HCT116 (cell line): ENCODE results near the gene CD70. TPM values are rescaled to one million over a fixed set of nuclear protein-coding genes. Genes with fewer than 3 reads are reported as not detected.

Experiments
- ATAC-seq: fragments of 200-7000 bp; cut with Tn5 transposase; 2 replicates; pipeline ENCODE4 v1.9.1; 2020; ENCODE audit warnings: mild to moderate bottlenecking, moderate library complexity
- BruUV-seq: library from RNA; stranded (reverse); fragments of 400-500 nt; replicated peaks from 2 replicates; lab custom pipeline; 2021; lab: Mats Ljungman, UMichigan
- CTCF ChIA-PET: fragments of 300-600 bp; sonication (Branson Sonifier 250); formaldehyde crosslinking; loops from one replicate; lab custom pipeline; 2021; ENCODE audit warnings: antibody characterized with exemption; lab: Charles Lee
- POLR2A ChIA-PET: fragments of 300-600, 350-600 bp; sonication (Branson Sonifier 250); formaldehyde crosslinking; loops from one replicate; lab custom pipeline; 2021; ENCODE audit warnings: antibody characterized with exemption; lab: Charles Lee
- RAD21 ChIA-PET, 2 experiments: fragments of 300-600 bp; sonication (Branson Sonifier 250); formaldehyde crosslinking; loops; one replicate each; lab custom pipeline; 2023; ENCODE audit warnings: low total read pairs in 2 of 2; ENCODE audit not compliant: uncharacterized antibody in 2 of 2, unreplicated experiment in 2 of 2, low non-redundant PET in 1 of 2; lab: Charles Lee
- DNase-seq: peaks from one replicate; pipeline ENCODE4 v3.0.0-alpha.2; 2010; ENCODE audit warnings: low read depth, low spot score
- H2AFZ ChIP-seq: fragments of 200-600 bp; shearing (Covaris generic), sonication (generic); 2 replicates; pipeline ENCODE4 v1.6.1; 2017; ENCODE audit warnings: low read depth, mixed run types, mixed read lengths, antibody characterized with exemption, low read length; ENCODE audit not compliant: poor library complexity, severe bottlenecking
- H3K27ac ChIP-seq: 2 replicates; pipeline ENCODE4 v1.5.1; 2012; ENCODE audit warnings: low read depth, low read length
- H3K27me3 ChIP-seq: fragments of 200-600 bp; sonication (generic); 2 replicates; pipeline ENCODE4 v1.6.1; 2016; ENCODE audit warnings: mixed run types, low read length, mixed read lengths; ENCODE audit not compliant: insufficient read depth
- H3K36me3 ChIP-seq, 2 experiments: fragments of 200-500 bp in 1 of 2; fragments of 200-600 bp in 1 of 2; sonication (Bioruptor generic) in 1 of 2; sonication (generic) in 1 of 2; 2 replicates each; pipeline versions ENCODE4 v1.5.1 to v1.6.1; 2014 to 2016; ENCODE audit warnings: low read length in 2 of 2, inconsistent platforms in 1 of 2, mixed read lengths in 1 of 2, mixed run types in 1 of 2; ENCODE audit not compliant: insufficient read depth in 2 of 2, control insufficient read depth in 1 of 2
- H3K4me1 ChIP-seq, 2 experiments: fragments of 200-600 bp in 1 of 2; sonication (generic) in 1 of 2; 2 replicates each; pipeline versions ENCODE4 v1.5.1 to v1.6.1; 2012 to 2017; ENCODE audit warnings: low read length in 2 of 2, inconsistent platforms in 1 of 2, mild to moderate bottlenecking in 1 of 2, mixed read lengths in 1 of 2, mixed run types in 1 of 2, moderate library complexity in 1 of 2; ENCODE audit not compliant: insufficient read depth in 2 of 2, control insufficient read depth in 1 of 2
- H3K4me2 ChIP-seq: fragments of 200-600 bp; sonication (generic); 2 replicates; pipeline ENCODE4 v1.6.1; 2017; ENCODE audit warnings: mixed run types, low read length, mixed read lengths
- H3K4me3 ChIP-seq, 2 experiments: fragments of 200-600 bp in 1 of 2; sonication (generic) in 1 of 2; replicated peaks in 1 of 2; 2 replicates each; pipeline ENCODE4 v1.5.1; 2011 to 2016; ENCODE audit warnings: low read length in 2 of 2, control low read depth in 1 of 2, low read depth in 1 of 2, mild to moderate bottlenecking in 1 of 2, mixed read lengths in 1 of 2, mixed run types in 1 of 2
- H3K79me2 ChIP-seq: fragments of 200-600 bp; sonication (generic); 2 replicates; pipeline ENCODE4 v1.6.1; 2017; ENCODE audit warnings: mild to moderate bottlenecking, mixed run types, low read length, moderate library complexity, mixed read lengths; ENCODE audit not compliant: insufficient read depth
- H3K9ac ChIP-seq: fragments of 200-600 bp; sonication (generic); 2 replicates; pipeline ENCODE4 v1.6.1; 2016; ENCODE audit warnings: low read length, mixed read lengths
- H3K9me2 ChIP-seq: fragments of 200-600 bp; sonication (generic), shearing (Covaris generic); 2 replicates; pipeline ENCODE4 v1.6.1; 2017; ENCODE audit warnings: mixed run types, mild to moderate bottlenecking, moderate library complexity; ENCODE audit not compliant: insufficient read depth
- H3K9me3 ChIP-seq, 2 experiments: fragments of 200-500 bp in 1 of 2; fragments of 200-600 bp in 1 of 2; sonication (Bioruptor generic) in 1 of 2; sonication (generic) in 1 of 2; 2 replicates each; pipeline ENCODE4 v1.6.1; 2014 to 2017; ENCODE audit warnings: low read length in 2 of 2, mixed read lengths in 2 of 2, inconsistent platforms in 1 of 2, low read depth in 1 of 2, mild to moderate bottlenecking in 1 of 2, mixed run types in 1 of 2, moderate library complexity in 1 of 2; ENCODE audit not compliant: control insufficient read depth in 1 of 2, insufficient read depth in 1 of 2
- H4K20me1 ChIP-seq: fragments of 200-600 bp; sonication (generic), shearing (Covaris generic); 2 replicates; pipeline ENCODE4 v1.6.1; 2017; ENCODE audit warnings: mixed run types, mild to moderate bottlenecking, moderate library complexity; ENCODE audit not compliant: insufficient read depth
- CEBPB ChIP-seq: IDR thresholded peaks from 2 replicates; pipeline ENCODE4 v1.6.1; 2012; ENCODE audit warnings: low read depth
- EGR1 ChIP-seq: IDR thresholded peaks from 2 replicates; pipeline ENCODE4 v1.6.1; 2012; ENCODE audit warnings: low read depth
- EZH2 ChIP-seq: fragments of 200-600 bp; sonication (generic); IDR thresholded peaks from 2 replicates; pipeline ENCODE4 v1.6.1; 2017; ENCODE audit warnings: antibody characterized with exemption, mixed run types
- FOSL1 ChIP-seq: IDR thresholded peaks from 2 replicates; pipeline ENCODE4 v1.6.1; 2012; ENCODE audit warnings: low read depth
- JUND ChIP-seq: IDR thresholded peaks from 2 replicates; pipeline ENCODE4 v1.6.1; 2012
- MAX ChIP-seq: IDR thresholded peaks from 2 replicates; pipeline ENCODE4 v1.6.1; 2012
- POLR2A ChIP-seq: IDR thresholded peaks from 2 replicates; pipeline ENCODE4 v1.7.0; 2011; ENCODE audit warnings: borderline replicate concordance; ENCODE audit not compliant: insufficient read depth, insufficient read length; ENCODE audit errors: extremely low read depth
- RAD21 ChIP-seq: IDR thresholded peaks from 2 replicates; pipeline ENCODE4 v1.6.1; 2012; ENCODE audit warnings: low read depth, mild to moderate bottlenecking
- SP1 ChIP-seq: IDR thresholded peaks from 2 replicates; pipeline ENCODE4 v1.6.1; 2012; ENCODE audit warnings: low read depth
- SRF ChIP-seq: IDR thresholded peaks from 2 replicates; pipeline ENCODE4 v1.6.1; 2012; ENCODE audit warnings: low read depth
- TCF7L2 ChIP-seq: IDR thresholded peaks from 2 replicates; pipeline ENCODE4 v1.7.0; 2011; ENCODE audit warnings: borderline replicate concordance, inconsistent platforms; ENCODE audit not compliant: insufficient read depth, insufficient read length; ENCODE audit errors: extremely low read depth
- YY1 ChIP-seq: IDR thresholded peaks from 2 replicates; pipeline ENCODE4 v1.6.1; 2011; ENCODE audit warnings: low read length, low read depth, moderate library complexity, mild to moderate bottlenecking; ENCODE audit not compliant: insufficient replicate concordance; ENCODE audit errors: extremely low read depth
- ZBTB33 ChIP-seq: IDR thresholded peaks from 2 replicates; pipeline ENCODE4 v1.6.1; 2011; ENCODE audit warnings: mild to moderate bottlenecking, low read length, moderate library complexity; ENCODE audit not compliant: insufficient replicate concordance; ENCODE audit errors: extremely low read depth
- ZFX ChIP-seq: fragments of 450-650 bp; IDR thresholded peaks from 2 replicates; pipeline ENCODE4 v1.6.1; 2017
- ZNF274 ChIP-seq: fragments of 200-500 bp; sonication (Bioruptor generic); IDR thresholded peaks from 2 replicates; pipeline ENCODE4 v1.6.1; 2014; ENCODE audit warnings: mild to moderate bottlenecking, low read depth, low read length, inconsistent platforms
- intact Hi-C: fragments of 100-400 bp; cut with micrococcal nuclease; formaldehyde crosslinking; loops from 2 replicates; pipeline ENCODE4 v1.10.0; 2022
- total RNA-seq: library from RNA; stranded (reverse); gene quantifications from one replicate; pipeline ENCODE4 v1.2.1, GENCODE V29; 2021; ENCODE audit not compliant: unreplicated experiment
- TF ChIP-seq, protein P1 (sequence below): IDR thresholded peaks from 2 replicates; pipeline ENCODE4 v1.6.1; 2012; ENCODE audit warnings: low read depth

Gene CD70
- total RNA-seq, 1 experiment from 2014 or later = 2.1 TPM

DNA sequence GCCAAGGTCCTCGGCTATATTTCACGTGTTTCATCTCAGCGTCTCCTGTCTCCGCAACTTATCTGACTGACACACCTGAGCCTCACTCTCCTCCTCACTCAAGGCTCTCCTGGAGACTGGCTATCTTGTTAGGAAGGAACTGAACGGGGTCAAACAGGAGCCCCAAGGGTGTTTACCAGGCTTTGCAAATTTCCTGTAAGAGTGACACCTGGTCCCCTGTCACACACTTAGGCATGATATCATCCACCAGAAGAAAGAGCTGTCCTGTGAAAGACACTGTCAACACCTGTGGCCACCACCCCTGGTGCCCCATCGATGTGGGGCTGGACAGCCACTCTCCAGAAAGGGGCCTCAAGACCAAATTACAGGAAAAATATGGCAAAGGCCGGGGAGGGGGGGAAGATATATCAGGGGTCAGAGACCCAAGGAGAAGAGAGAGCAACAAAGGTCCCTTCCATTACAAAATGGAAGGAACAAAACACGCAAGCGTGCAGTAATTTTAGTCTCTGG, 2.9 kb downstream of the CD70 start:
- Histone ChIP-seq H3K4me1 (no peaks in the 10 kb centered on the region), H3K36me3 (no peaks in the 10 kb centered on the region), H3K9ac (no peak overlapping the region), H3K9me2 (no peaks in the 10 kb centered on the region), H3K4me2 (no peak overlapping the region), H3K27ac (no peak overlapping the region), H2AFZ (no peak overlapping the region), H3K9me3 (no peaks in the 10 kb centered on the region), H3K4me3 (no peak overlapping the region), H4K20me1 (no peaks in the 10 kb centered on the region), H3K27me3 (peaks cover 15% of the 10 kb centered on the region; the same call in 1 of the 2 replicates), H3K79me2 (no peaks in the 10 kb centered on the region)
- BruUV-seq = no TSS peak
- intact Hi-C loops = no loop called here
- ChIA-PET POLR2A (no interaction called here), CTCF (no interaction called here), RAD21 (no interaction called here)
- DNase-seq = no peak
- ATAC-seq = no peak
- TF ChIP-seq TCF7L2 = no peak
- TF ChIP-seq YY1 = no peak
- no peak for TF ChIP-seq ZBTB33
- no peak for TF ChIP-seq EGR1
- TF ChIP-seq SRF = no peak
- TF ChIP-seq, protein P1, sequence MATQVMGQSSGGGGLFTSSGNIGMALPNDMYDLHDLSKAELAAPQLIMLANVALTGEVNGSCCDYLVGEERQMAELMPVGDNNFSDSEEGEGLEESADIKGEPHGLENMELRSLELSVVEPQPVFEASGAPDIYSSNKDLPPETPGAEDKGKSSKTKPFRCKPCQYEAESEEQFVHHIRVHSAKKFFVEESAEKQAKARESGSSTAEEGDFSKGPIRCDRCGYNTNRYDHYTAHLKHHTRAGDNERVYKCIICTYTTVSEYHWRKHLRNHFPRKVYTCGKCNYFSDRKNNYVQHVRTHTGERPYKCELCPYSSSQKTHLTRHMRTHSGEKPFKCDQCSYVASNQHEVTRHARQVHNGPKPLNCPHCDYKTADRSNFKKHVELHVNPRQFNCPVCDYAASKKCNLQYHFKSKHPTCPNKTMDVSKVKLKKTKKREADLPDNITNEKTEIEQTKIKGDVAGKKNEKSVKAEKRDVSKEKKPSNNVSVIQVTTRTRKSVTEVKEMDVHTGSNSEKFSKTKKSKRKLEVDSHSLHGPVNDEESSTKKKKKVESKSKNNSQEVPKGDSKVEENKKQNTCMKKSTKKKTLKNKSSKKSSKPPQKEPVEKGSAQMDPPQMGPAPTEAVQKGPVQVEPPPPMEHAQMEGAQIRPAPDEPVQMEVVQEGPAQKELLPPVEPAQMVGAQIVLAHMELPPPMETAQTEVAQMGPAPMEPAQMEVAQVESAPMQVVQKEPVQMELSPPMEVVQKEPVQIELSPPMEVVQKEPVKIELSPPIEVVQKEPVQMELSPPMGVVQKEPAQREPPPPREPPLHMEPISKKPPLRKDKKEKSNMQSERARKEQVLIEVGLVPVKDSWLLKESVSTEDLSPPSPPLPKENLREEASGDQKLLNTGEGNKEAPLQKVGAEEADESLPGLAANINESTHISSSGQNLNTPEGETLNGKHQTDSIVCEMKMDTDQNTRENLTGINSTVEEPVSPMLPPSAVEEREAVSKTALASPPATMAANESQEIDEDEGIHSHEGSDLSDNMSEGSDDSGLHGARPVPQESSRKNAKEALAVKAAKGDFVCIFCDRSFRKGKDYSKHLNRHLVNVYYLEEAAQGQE = no peak
- no peak for TF ChIP-seq POLR2A
- TF ChIP-seq ZFX = no peak
- TF ChIP-seq CEBPB = no peak
- TF ChIP-seq SP1 = no peak
- no peak for TF ChIP-seq FOSL1
- TF ChIP-seq RAD21 = no peak
- TF ChIP-seq MAX = no peak
- no peak for TF ChIP-seq ZNF274
- TF ChIP-seq JUND = no peak
- no peak for TF ChIP-seq EZH2
